GM19467 (cell line): ENCODE data around the gene ZNRD2.

Source experiments
- ATAC-seq: cut with Tn5 transposase; IDR thresholded peaks from one replicate; pipeline ENCODE4 v1.9.1; 2021; ENCODE audit warnings: mild to moderate bottlenecking, moderate library complexity; ENCODE audit not compliant: unreplicated experiment

ZNRD2 gene

GRCh38 chr11:65572356-65573051 lies 2.2 kb downstream of the ZNRD2 start, which contains the start of gene FAM89B:
TSS of gene FAM89B (plus strand) at chr11:65572538. CDS start at chr11:65572670, 132 bp downstream.
- ATAC-seq: no peak

DNA sequence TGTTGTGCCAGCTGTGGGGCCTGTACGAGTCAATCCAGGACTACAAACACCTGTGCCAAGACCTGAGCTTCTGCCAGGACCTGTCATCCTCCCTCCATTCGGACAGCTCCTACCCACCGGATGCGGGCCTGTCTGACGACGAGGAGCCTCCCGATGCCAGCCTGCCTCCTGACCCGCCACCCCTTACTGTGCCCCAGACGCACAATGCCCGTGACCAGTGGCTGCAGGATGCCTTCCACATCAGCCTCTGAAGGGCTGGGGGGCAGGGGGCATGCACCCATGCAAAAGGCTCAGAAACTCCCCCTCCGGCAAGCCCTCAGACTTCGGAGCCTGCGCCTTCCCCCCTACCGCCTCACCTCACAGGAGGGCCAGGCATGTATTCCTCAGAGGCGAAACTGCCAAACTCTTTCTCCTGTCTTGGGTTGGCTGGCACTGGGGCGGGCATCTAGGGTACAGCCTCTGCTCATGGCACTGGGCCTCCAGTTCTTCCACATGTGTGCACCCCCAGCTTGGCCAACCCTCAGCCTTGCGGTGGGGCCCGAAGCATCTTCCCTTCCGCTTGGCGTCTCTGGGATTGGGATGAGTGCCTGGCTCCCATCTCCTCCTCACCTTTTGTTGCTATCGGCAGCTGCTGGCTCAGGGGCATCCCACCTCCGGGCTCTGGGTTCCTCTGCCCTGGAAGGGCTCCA lies 3.3 kb downstream of the ZNRD2 start:
- no peak for ATAC-seq

- ATAC-seq: peak; percentile 28
These were observed 4.0 kb downstream of the ZNRD2 start for GRCh38 chr11:65574109-65574810.

GRCh38 chr11:65574811-65575567 lies 4.7 kb downstream of the ZNRD2 start:
- ATAC-seq: no peak

DNA sequence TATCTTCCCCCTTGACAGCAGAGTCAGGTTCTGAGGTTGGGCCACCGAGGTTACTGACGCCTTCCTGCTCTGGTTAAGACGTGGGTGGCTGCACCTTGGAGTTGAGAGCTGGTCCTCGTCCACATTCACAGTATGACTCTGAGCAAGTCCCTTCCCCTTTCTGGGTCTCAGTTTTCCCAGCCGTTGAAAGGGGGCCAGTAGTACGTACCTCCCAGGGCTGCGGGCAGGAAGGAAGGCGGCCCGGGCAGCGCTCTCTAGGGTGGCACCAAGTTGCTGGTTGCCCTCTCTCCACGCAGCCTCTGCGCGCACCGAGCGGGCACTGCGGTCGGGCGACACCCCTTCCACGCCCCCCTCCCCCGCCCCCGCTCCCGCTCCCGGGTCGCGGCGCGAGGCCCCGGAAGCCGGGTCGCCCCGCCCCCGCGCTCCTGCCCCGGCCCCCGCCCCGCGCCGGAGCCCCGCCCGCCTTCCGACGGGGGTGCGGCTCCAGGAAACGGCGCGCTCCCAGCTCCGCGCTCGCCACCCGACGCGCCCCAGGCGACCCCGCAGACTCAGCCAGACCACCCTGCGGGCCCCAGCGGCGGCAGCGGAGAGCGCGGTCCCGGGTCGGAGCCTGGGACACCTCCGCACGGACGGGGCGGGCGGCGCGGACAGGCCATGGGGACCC lies 5.4 kb downstream of the ZNRD2 start, which contains the start of gene EHBP1L1:
EHBP1L1 (plus strand) TSS at position 486 of the 664 bp plus-strand sequence. CDS start 250 bp downstream, outside the sequence.
- no peak for ATAC-seq

- no peak for ATAC-seq
These were observed 6.1 kb downstream of the ZNRD2 start for GRCh38 chr11:65576232-65576866.

GRCh38 chr11:65576867-65577755 lies 6.8 kb downstream of the ZNRD2 start:
- no peak for ATAC-seq

DNA sequence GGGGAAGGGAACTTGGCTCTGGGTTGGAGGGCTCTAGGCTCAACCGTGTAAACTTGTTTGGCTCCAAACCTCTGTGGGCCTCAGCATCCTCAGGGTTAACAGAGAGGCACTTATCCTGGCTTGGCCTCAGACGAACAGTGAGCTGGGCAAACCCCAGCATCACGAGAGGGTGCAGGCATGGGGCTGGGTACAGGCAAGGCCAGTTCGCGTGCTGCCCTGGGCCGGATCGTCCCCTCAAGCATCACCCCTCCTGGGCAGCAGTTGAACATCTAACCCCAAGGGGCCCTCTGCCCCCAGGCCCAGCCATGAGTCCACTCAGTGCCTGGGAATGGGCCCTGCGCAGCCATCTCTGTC lies 7.5 kb downstream of the ZNRD2 start:
- no peak for ATAC-seq

GRCh38 chr11:65578134-65578533 lies 7.9 kb downstream of the ZNRD2 start:
- ATAC-seq: no peak

- no peak for ATAC-seq
These were observed 8.4 kb downstream of the ZNRD2 start for GRCh38 chr11:65578667-65579066.

DNA sequence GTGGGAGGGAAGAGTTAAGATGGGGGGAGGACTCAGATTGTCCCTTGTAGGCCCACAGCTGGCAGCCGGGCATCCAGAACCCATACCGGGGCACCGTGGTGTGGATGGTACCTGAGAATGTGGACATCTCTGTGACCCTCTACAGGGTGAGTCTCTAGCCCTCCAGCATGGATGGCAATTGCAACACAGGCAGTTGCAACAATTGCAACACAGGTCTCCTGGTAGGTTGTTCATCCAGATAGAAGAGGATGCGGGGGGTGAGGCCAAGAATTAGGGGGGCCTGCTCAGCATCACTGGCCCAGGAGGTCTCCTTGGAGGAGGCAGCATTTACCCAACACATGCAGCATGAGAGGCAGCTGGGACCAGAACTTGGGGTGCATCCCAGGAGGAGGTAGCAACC lies 9.0 kb downstream of the ZNRD2 start:
- ATAC-seq: no peak

- ATAC-seq: no peak
These were observed 9.9 kb downstream of the ZNRD2 start for GRCh38 chr11:65580031-65580692.

DNA sequence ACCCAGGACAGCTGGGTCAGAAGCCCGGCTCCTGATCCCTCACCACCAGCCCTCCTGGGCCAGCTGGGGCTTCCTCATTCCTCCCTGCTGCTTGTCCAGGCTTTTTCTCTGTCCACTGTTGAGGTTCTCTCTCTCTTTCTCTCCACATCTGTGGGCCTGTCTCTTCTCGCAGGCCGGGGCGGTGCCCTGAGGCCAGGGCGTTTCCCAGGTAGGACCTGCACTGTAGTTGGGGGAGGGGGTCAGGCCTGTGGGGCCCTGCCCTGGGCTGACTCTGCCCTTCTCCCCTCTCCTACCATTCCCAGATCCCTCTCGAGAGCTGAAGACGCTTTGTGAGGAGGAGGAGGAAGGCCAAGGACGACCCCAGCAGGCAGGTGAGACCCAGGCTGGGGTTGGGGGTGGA lies 10.5 kb downstream of the ZNRD2 start:
- no peak for ATAC-seq

DNA sequence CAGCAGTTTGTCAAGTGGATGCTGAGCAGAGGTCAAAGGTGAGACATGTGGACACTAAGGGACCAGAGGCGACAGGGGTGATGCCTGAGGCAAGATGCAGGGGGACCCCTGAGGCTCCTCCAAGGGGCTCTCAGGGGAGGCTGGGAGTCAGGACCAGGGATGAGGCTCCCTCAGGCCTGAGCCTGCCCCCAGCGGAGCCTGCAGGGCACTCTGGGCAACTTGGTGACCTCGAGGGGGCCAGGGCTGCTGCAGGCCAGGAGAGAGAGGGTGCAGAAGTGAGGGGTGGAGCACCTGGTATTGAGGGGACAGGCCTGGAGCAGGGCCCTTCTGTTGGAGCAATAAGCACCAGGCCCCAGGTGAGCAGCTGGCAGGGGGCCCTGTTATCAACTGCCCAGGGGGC lies 11.7 kb downstream of the ZNRD2 start:
- no peak for ATAC-seq

DNA sequence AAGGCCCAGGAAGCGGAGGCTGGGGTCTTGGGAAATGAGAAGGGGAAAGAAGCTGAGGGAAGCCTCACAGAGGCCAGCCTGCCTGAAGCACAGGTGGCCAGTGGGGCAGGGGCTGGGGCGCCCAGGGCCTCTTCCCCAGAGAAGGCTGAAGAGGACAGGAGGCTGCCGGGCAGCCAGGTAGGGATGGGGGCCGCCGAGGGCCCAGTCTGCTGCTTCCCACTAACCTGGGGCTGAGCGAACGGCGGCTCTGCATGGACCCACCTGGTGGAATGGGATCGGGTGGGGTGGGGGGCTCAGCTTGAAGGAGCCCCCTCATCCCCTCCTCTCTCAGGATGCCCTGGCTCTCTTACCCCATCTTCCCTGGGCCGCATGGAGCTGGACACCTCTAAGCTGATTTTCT lies 13.3 kb downstream of the ZNRD2 start:
- ATAC-seq: no peak

GRCh38 chr11:65584106-65584505 lies 13.8 kb downstream of the ZNRD2 start:
- ATAC-seq: no peak

DNA sequence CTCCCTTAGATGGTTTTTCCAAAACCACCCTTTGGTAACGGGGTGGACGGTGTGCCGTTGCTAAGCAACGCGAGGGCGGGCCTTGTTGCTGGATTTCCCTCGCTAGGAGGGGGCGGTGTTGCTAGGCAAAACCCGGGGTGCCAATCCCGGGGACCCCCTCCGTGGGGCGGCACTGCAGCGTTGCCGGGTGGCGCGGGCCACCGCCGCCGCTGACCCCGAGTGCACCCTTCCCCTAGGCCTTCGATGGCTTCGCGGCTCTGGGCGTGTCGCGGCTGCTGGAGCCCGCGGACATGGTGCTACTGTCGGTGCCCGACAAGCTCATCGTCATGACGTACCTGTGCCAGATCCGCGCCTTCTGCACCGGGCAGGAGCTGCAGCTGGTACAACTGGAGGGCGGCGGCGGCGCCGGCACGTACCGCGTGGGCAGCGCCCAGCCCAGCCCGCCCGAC lies 14.5 kb downstream of the ZNRD2 start:
- no peak for ATAC-seq

- no peak for ATAC-seq
These were observed 15.3 kb downstream of the ZNRD2 start for GRCh38 chr11:65585396-65586246.
